ENCODE data around the gene CSF2.

CSF2 gene

GRCh38 chr5:132063090-132063911 is 10.3 kb upstream of the CSF2 start:
- TF ChIP-seq CTCF (IDR thresholded peaks at IDR 0.05; ENCODE audit: control insufficient read depth, insufficient read depth, low read depth, low read length, missing control alignments), result peak; percentile 97
- no peak overlapping the region for H3K4me3 ChIP-seq (ENCODE audit: control insufficient read depth, low read depth, low read length)
- no peak for DNase-seq (ENCODE audit: low read depth)

- no peak for TF ChIP-seq CTCF (IDR thresholded peaks at IDR 0.05; ENCODE audit: control insufficient read depth, insufficient read depth, low read depth, low read length, missing control alignments)
Measured at GRCh38 chr5:132064140-132064539, 9.4 kb upstream of the CSF2 start.

GRCh38 chr5:132064738-132065331 is 8.8 kb upstream of the CSF2 start:
- DNase-seq (ENCODE audit: low read depth), result no peak
- H3K4me3 ChIP-seq (ENCODE audit: control insufficient read depth, low read depth, low read length), result no peak overlapping the region
- peak; percentile 96 for TF ChIP-seq CTCF (IDR thresholded peaks at IDR 0.05; ENCODE audit: control insufficient read depth, insufficient read depth, low read depth, low read length, missing control alignments)

More at GRCh38 chr5:132064140-132064539, 9.4 kb upstream of the CSF2 start:
- H3K4me3 ChIP-seq (ENCODE audit: control insufficient read depth, low read depth, low read length), result no peak overlapping the region
- no peak for DNase-seq (ENCODE audit: low read depth)

GRCh38 chr5:132065351-132065937 is 8.1 kb upstream of the CSF2 start:
- TF ChIP-seq CTCF (IDR thresholded peaks at IDR 0.05; ENCODE audit: control insufficient read depth, insufficient read depth, low read depth, low read length, missing control alignments), result peak; percentile 80
- H3K4me3 ChIP-seq (ENCODE audit: control insufficient read depth, low read depth, low read length), result no peak overlapping the region
- no peak for DNase-seq (ENCODE audit: low read depth)

GRCh38 chr5:132065951-132066701 is 7.5 kb upstream of the CSF2 start:
- no peak for TF ChIP-seq CTCF (IDR thresholded peaks at IDR 0.05; ENCODE audit: control insufficient read depth, insufficient read depth, low read depth, low read length, missing control alignments)

GRCh38 chr5:132066871-132067270 is 6.7 kb upstream of the CSF2 start:
- no peak overlapping the region for H3K4me3 ChIP-seq (ENCODE audit: control insufficient read depth, low read depth, low read length)
- no peak for DNase-seq (ENCODE audit: low read depth)
- TF ChIP-seq CTCF (IDR thresholded peaks at IDR 0.05; ENCODE audit: control insufficient read depth, insufficient read depth, low read depth, low read length, missing control alignments), result no peak

More at GRCh38 chr5:132065951-132066701, 7.5 kb upstream of the CSF2 start:
- DNase-seq (ENCODE audit: low read depth), result no peak
- H3K4me3 ChIP-seq (ENCODE audit: control insufficient read depth, low read depth, low read length), result no peak overlapping the region
